CD14-positive monocyte (primary cell): ENCODE results near the gene MINDY4B. TPM values are rescaled to one million over a fixed set of nuclear protein-coding genes. Genes with fewer than 3 reads are reported as not detected.

Experiments used
- DNase-seq, 3 donors: peaks; one replicate each; pipeline ENCODE4 v3.0.0-alpha.2; 2011 to 2022
- H2AFZ ChIP-seq: 2 replicates; pipeline ENCODE4 v1.6.0; 2012; ENCODE audit warnings: mild to moderate bottlenecking, low read depth, low read length, inconsistent platforms; ENCODE audit not compliant: insufficient read depth, poor library complexity, severe bottlenecking
- H3K27ac ChIP-seq, 2 donors: 1 replicate in 1 of 2; 2 replicates in 1 of 2; pipeline ENCODE4 v1.5.1; 2012 to 2013; ENCODE audit warnings: low read length in 2 of 2, control low read depth in 1 of 2, inconsistent platforms in 1 of 2, low read depth in 1 of 2, mild to moderate bottlenecking in 1 of 2
- H3K27me3 ChIP-seq, 2 donors: one replicate each; pipeline versions ENCODE4 v1.6.0 to v1.6.1; 2011 to 2013; ENCODE audit warnings: low read length in 2 of 2; ENCODE audit not compliant: control insufficient read depth in 2 of 2, insufficient read depth in 2 of 2
- H3K36me3 ChIP-seq, 2 donors: replicated peaks in 1 of 2; 1 replicate in 1 of 2; 2 replicates in 1 of 2; pipeline versions ENCODE4 v1.5.1 to v1.6.1; 2012 to 2013; ENCODE audit warnings: low read length in 2 of 2, control low read depth in 1 of 2, inconsistent platforms in 1 of 2, mild to moderate bottlenecking in 1 of 2; ENCODE audit not compliant: insufficient read depth in 2 of 2, control insufficient read depth in 1 of 2
- H3K4me1 ChIP-seq, 2 donors: 1 replicate in 1 of 2; 2 replicates in 1 of 2; pipeline versions ENCODE4 v1.5.1 to v1.6.1; 2012 to 2013; ENCODE audit warnings: low read length in 2 of 2, control low read depth in 1 of 2, inconsistent platforms in 1 of 2, mild to moderate bottlenecking in 1 of 2, moderate library complexity in 1 of 2; ENCODE audit not compliant: insufficient read depth in 2 of 2, control insufficient read depth in 1 of 2
- H3K4me2 ChIP-seq: replicated peaks from 2 replicates; pipeline ENCODE3; 2012; ENCODE audit warnings: low read length, moderate library complexity, mild to moderate bottlenecking; ENCODE audit not compliant: poor library complexity, severe bottlenecking; ENCODE audit errors: extremely low read depth
- H3K4me3 ChIP-seq, 3 experiments: fragments of 200-600 bp in 1 of 3; sonication (generic) in 1 of 3; replicated peaks in 1 of 3; 1 replicate in 2 of 3; 2 replicates in 1 of 3; pipeline ENCODE4 v1.5.1; 2011 to 2013; ENCODE audit warnings: low read length in 3 of 3, mild to moderate bottlenecking in 3 of 3, control low read depth in 2 of 3, low read depth in 2 of 3, inconsistent platforms in 1 of 3, moderate library complexity in 1 of 3
- H3K79me2 ChIP-seq: 2 replicates; pipeline ENCODE4 v1.6.0; 2012; ENCODE audit warnings: mild to moderate bottlenecking, control low read depth, inconsistent platforms, low read length, moderate library complexity; ENCODE audit not compliant: insufficient read depth
- H3K9ac ChIP-seq: 2 replicates; pipeline ENCODE4 v1.6.0; 2017; ENCODE audit warnings: low read length, mild to moderate bottlenecking; ENCODE audit not compliant: insufficient read depth, poor library complexity, severe bottlenecking
- H3K9me3 ChIP-seq, 2 donors: replicated peaks in 1 of 2; 1 replicate in 1 of 2; 2 replicates in 1 of 2; pipeline versions ENCODE4 v1.5.1 to v1.6.1; 2012 to 2013; ENCODE audit warnings: low read length in 2 of 2, control low read depth in 1 of 2; ENCODE audit not compliant: control insufficient read depth in 1 of 2, insufficient read depth in 1 of 2
- H4K20me1 ChIP-seq: 2 replicates; pipeline ENCODE4 v1.6.0; 2012; ENCODE audit warnings: mild to moderate bottlenecking, low read length, control low read depth, moderate library complexity; ENCODE audit not compliant: insufficient read depth
- H3K27ac Mint-ChIP-seq, 7 donors: one replicate each; pipeline ENCODE4 v1.8.0; 2020; ENCODE audit warnings: mild to moderate bottlenecking in 7 of 7, mixed read lengths in 7 of 7, moderate library complexity in 6 of 7, inconsistent platforms in 2 of 7
- H3K27me3 Mint-ChIP-seq, 3 donors: one replicate each; pipeline ENCODE4 v1.8.0; 2021 to 2022; ENCODE audit warnings: low read depth in 3 of 3, mild to moderate bottlenecking in 3 of 3, mixed read lengths in 3 of 3, moderate library complexity in 3 of 3, inconsistent platforms in 1 of 3
- H3K36me3 Mint-ChIP-seq, 2 donors: one replicate each; pipeline ENCODE4 v1.8.0; 2020; ENCODE audit warnings: mixed read lengths in 2 of 2, inconsistent platforms in 1 of 2, mild to moderate bottlenecking in 1 of 2
- H3K4me1 Mint-ChIP-seq: one replicate; pipeline ENCODE4 v1.8.0; 2020; ENCODE audit warnings: mild to moderate bottlenecking, mixed read lengths
- H3K4me3 Mint-ChIP-seq, 2 donors: one replicate each; pipeline ENCODE4 v1.8.0; 2020; ENCODE audit warnings: mild to moderate bottlenecking in 2 of 2, mixed read lengths in 2 of 2, moderate library complexity in 1 of 2
- H3K9me3 Mint-ChIP-seq, 7 donors: one replicate each; pipeline ENCODE4 v1.8.0; 2020 to 2022; ENCODE audit warnings: mixed read lengths in 7 of 7, mild to moderate bottlenecking in 6 of 7, moderate library complexity in 6 of 7, inconsistent platforms in 2 of 7
- WGBS: methylation state at CpG from one replicate; pipeline ENCODE4 v1.1.5; 2013; ENCODE audit warnings: missing lambda C conversion rate; ENCODE audit not compliant: insufficient coverage; 5-methylcytosine and 5-hydroxymethylcytosine counted together
- intact Hi-C, 2 donors: fragments of 100-400 bp; cut with micrococcal nuclease; formaldehyde crosslinking; loops; one replicate each; pipeline versions ENCODE4 v1.15.0 to v1.15.1; 2023
- polyA plus RNA-seq, 3 donors: library from polyadenylated mRNA; depleted of rRNA in 1 of 3; unstranded in 2 of 3; stranded (reverse) in 1 of 3; fragments of 300-500 nt in 2 of 3; fragments of >200 nt in 1 of 3; fragmentation: Illumina TruSeq in 2 of 3; gene quantifications; 1 replicate in 2 of 3; 2 replicates in 1 of 3; pipeline ENCODE4 v1.2.3, GENCODE V29; 2012 to 2021
- TF ChIP-seq, protein P1 (sequence below): fragments of 200-600 bp; IDR thresholded peaks from one replicate; pipeline ENCODE4 v1.8.0; 2022; ENCODE audit warnings: antibody characterized with exemption, mild to moderate bottlenecking

The MINDY4B gene
- polyA plus RNA-seq, 3 donors = not detected

DNA sequence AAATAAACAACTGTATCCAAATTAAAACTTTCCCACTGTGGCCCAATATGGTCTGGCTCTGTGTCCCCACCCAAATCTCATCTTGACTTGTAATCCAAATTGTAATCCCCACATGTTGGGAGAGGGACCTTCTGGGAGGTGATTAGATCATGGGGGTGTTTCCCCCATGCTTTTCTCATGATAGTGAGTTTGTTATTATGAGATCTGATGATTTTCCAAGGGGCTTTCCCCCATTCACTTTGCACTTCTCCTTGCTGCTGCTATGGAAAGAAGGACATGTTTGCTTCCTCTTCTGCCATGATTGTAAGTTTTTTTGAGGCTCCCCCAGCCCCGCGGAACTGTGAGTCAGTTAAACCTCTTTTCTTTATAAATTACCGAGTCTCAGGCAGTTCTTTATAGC, 55.0 kb downstream of the MINDY4B start:
- Histone ChIP-seq H3K4me1 (no peaks in the 10 kb centered on the region), H3K27me3 (no peaks in the 10 kb centered on the region), H3K9ac (no peak overlapping the region), H3K4me2 (no peak overlapping the region), H4K20me1 (no peaks in the 10 kb centered on the region), H3K36me3 (no peaks in the 10 kb centered on the region), H3K4me3 (no peak overlapping the region), H3K27ac (no peak overlapping the region), H2AFZ (no peak overlapping the region), H3K79me2 (no peaks in the 10 kb centered on the region), H3K9me3 (peaks cover 12 to 27% of the 10 kb centered on the region in 2 donors)
- intact Hi-C loops = no loop called here
- no peaks in the 10 kb centered on the region for H3K4me1 Mint-ChIP-seq
- peaks cover 0 to 1% (median 0%) of the 10 kb centered on the region in 3 donors for H3K27me3 Mint-ChIP-seq
- no peak overlapping the region for H3K27ac Mint-ChIP-seq
- peaks cover 0 to 6% of the 10 kb centered on the region in 2 donors for H3K36me3 Mint-ChIP-seq
- 80% methylated on average over 1 of the region's 3 CpGs for WGBS
- peak in 1 of 3 donors; percentile 38 for DNase-seq
- no peak overlapping the region for H3K4me3 Mint-ChIP-seq
- peaks cover 12 to 32% (median 23%) of the 10 kb centered on the region in 7 donors for H3K9me3 Mint-ChIP-seq
- TF ChIP-seq, protein P1, sequence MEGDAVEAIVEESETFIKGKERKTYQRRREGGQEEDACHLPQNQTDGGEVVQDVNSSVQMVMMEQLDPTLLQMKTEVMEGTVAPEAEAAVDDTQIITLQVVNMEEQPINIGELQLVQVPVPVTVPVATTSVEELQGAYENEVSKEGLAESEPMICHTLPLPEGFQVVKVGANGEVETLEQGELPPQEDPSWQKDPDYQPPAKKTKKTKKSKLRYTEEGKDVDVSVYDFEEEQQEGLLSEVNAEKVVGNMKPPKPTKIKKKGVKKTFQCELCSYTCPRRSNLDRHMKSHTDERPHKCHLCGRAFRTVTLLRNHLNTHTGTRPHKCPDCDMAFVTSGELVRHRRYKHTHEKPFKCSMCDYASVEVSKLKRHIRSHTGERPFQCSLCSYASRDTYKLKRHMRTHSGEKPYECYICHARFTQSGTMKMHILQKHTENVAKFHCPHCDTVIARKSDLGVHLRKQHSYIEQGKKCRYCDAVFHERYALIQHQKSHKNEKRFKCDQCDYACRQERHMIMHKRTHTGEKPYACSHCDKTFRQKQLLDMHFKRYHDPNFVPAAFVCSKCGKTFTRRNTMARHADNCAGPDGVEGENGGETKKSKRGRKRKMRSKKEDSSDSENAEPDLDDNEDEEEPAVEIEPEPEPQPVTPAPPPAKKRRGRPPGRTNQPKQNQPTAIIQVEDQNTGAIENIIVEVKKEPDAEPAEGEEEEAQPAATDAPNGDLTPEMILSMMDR = no peak

GRCh38 chr3:150848864-150849263, 56.4 kb downstream of the MINDY4B start:
- Histone ChIP-seq H3K4me1 (no peaks in the 10 kb centered on the region), H3K27ac (no peak overlapping the region), H4K20me1 (no peaks in the 10 kb centered on the region), H3K4me2 (no peak overlapping the region), H3K79me2 (no peaks in the 10 kb centered on the region), H3K9ac (no peak overlapping the region), H3K9me3 (peaks cover 12 to 23% of the 10 kb centered on the region in 2 donors), H3K4me3 (no peak overlapping the region), H3K36me3 (no peaks in the 10 kb centered on the region), H3K27me3 (no peaks in the 10 kb centered on the region), H2AFZ (no peak overlapping the region)
- no CpG with 5 or more reads among the region's 1 CpG for WGBS
- H3K36me3 Mint-ChIP-seq = peaks cover 0 to 6% of the 10 kb centered on the region in 2 donors
- no peak overlapping the region for H3K27ac Mint-ChIP-seq
- peaks cover 9 to 28% (median 21%) of the 10 kb centered on the region in 7 donors for H3K9me3 Mint-ChIP-seq
- TF ChIP-seq, protein P1 = no peak
- no peak overlapping the region for H3K4me3 Mint-ChIP-seq
- H3K27me3 Mint-ChIP-seq = peaks cover 0 to 2% (median 0%) of the 10 kb centered on the region in 3 donors
- intact Hi-C loops = no loop called here
- no peaks in the 10 kb centered on the region for H3K4me1 Mint-ChIP-seq
- DNase-seq = no peak
